GM12801 (cell line): ENCODE measurements around the gene KRTAP4-3.

Experiments
- TF ChIP-seq, protein P1 (sequence below): IDR thresholded peaks from one replicate; pipeline ENCODE4 v1.5.1; 2011; ENCODE audit warnings: control low read depth; ENCODE audit not compliant: insufficient read length; ENCODE audit errors: extremely low read depth

Gene KRTAP4-3

DNA sequence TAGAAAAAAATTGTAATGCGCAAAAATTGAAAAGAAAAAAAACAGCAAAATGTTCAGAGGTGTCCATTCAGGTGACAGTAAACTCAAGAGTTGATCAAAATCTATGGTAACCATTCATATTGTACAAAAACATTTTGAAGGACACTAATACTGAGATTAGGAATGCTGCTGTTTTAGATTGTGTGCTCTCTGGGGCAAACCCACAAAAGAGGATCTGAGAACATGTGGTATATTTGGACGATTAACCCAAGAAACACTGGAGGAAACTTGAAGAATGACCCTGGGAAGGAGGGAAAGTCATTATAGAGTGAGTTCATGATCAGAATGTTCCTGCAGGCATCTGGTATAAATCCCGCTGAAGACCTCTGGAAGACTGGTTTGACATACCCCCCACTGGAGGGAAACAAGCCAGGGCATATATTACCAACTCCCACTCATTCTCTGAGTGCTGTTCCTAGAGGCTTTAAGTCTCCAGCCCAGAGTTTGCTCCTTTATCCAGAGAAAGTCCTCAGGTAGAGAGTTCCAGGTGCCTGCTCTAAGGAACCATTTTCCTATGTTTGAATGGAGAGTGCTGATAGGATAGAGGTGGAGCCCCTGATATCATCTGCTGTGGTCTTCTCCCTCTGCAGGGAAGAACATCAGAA is 8.8 kb upstream of the KRTAP4-3 start:
- TF ChIP-seq, protein P1, sequence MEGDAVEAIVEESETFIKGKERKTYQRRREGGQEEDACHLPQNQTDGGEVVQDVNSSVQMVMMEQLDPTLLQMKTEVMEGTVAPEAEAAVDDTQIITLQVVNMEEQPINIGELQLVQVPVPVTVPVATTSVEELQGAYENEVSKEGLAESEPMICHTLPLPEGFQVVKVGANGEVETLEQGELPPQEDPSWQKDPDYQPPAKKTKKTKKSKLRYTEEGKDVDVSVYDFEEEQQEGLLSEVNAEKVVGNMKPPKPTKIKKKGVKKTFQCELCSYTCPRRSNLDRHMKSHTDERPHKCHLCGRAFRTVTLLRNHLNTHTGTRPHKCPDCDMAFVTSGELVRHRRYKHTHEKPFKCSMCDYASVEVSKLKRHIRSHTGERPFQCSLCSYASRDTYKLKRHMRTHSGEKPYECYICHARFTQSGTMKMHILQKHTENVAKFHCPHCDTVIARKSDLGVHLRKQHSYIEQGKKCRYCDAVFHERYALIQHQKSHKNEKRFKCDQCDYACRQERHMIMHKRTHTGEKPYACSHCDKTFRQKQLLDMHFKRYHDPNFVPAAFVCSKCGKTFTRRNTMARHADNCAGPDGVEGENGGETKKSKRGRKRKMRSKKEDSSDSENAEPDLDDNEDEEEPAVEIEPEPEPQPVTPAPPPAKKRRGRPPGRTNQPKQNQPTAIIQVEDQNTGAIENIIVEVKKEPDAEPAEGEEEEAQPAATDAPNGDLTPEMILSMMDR, result no peak

DNA sequence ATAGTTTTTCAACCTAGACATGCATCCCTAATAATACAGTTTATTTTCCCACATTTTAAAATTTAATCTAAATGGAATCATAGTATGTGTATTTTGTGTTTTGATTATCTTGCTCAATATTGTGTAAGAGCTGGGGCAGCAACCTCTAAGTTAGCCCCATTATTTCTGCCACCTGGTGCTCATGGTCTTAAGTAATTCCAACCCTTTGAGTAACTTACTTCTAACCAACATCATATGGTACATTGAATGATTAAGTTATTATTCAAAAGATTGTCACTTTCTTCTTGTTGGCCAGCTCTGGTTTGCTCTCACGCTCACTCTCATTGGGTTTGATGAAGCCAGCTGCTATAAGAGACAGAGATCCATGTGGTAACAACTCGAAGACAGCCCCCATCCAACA is 3.9 kb upstream of the KRTAP4-3 start:
- TF ChIP-seq, protein P1, result no peak

DNA sequence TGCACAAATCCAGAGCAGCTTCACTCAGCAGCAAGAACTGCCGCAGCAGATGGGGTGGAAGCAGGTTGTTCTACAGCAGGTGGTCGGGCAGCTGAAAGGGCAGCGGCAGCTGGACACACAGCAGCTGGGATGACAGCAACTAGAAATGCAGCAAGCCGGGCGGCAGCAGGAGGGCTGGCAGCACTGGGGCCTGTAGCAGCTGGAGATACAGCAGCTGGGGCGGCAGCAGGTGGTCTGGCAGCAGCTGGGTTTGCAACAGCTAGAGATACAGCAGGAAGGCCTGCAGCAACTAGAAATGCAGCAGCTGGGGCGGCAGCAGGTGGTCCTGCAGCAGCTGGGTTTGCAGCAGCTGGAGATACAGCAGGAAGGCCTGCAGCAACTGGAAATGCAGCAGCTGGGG is 460 bp downstream of the KRTAP4-3 start:
- TF ChIP-seq, protein P1, result no peak

DNA sequence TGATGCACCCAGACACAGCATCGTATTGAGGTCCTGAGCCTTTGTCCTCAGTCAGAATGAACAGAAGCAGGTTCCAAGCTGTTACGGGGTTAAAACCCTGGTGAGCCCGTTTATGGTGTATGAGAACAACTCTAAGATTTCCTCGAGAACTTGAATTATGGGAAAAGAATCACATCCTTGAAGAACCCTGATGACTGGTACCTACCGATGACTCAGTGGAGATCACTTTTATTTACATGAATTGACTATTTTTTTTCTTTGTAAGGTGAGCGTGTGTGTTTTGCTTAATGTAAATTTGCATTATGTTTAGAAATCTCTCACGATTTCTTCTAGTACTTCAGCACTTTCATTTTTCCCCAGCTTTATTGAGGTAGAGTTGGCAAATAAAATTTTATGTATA is 4.2 kb downstream of the KRTAP4-3 start:
- TF ChIP-seq, protein P1, result no peak

DNA sequence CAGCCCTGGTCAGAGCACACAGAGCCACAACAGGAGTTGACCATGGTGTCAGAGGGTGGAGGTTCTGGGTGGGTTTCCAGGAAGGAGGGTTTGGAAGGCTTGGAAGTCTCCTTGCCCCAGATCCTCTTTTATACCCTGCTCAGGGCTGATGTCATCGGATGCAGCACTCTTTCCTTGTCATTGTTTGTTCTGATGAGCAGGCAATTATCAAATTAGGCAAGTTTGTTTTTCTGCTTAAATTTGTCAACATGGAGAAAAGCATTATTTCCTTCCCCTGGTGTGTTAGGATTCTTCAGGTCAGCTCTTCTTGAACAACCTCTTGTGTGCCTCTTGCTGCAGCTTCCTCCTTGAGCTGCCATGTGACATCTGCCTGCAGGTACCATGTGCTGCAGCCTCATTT is 7.4 kb downstream of the KRTAP4-3 start, which contains the start of gene KRTAP4-4:
KRTAP4-4 (minus strand) TSS at position 101 of the 400 bp plus-strand sequence; CDS start at position 44, 57 bp downstream.
- TF ChIP-seq, protein P1, result no peak

DNA sequence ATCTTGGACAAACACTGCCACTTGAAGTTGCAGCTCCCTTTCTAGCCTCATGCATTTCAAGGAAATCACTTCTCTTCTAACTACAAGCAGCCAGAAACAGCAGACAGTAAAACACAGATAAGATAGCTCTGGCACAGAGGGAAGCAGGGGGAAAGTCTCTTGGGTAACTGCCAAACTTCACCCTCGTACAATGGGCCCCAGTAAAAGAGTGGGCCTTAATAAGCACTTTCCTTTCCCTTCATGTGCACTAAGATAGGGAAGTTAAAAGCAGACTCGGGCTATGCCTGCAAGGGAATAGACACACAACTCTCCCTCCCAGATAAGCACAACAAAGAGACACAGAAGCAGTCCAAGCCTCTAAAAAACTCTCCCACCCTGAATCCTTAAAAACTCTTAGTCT is 14.2 kb downstream of the KRTAP4-3 start:
- TF ChIP-seq, protein P1, result no peak

DNA sequence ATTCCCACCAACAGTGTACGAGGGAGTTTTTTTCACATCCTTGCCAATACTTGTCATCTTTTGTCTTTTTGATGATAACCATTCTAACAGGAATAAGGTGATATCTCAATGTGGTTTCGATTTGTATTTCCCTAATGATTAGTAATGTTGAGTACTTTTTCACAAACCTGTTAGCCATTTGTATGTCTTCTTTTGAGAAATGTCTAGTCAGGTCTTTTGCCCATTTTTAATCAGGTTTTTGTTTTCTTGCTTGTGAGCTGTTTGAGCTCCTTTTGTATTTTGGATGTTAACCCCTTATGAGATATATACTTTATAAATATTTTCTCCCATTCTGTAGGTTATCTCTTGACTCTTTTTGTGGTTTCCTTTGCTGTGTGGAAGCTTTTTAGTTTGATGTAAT is 16.5 kb downstream of the KRTAP4-3 start:
- TF ChIP-seq, protein P1, result no peak
